HepG2 (cell line): ENCODE results near the gene TPR. TPM values are rescaled to one million over a fixed set of nuclear protein-coding genes. Genes with fewer than 3 reads are reported as not detected.

ENCODE experiments used
- ATAC-seq: fragments of 200-7000 bp; cut with Tn5 transposase; 3 replicates; pipeline ENCODE4 v1.9.1; 2020; ENCODE audit warnings: mild to moderate bottlenecking, moderate library complexity
- BruUV-seq: library from RNA; stranded (reverse); fragments of 400-500 nt; replicated peaks from 2 replicates; lab custom pipeline; 2021; lab: Mats Ljungman, UMichigan
- CTCF ChIA-PET: fragments of 300-600 bp; formaldehyde crosslinking; extraction: SDS; loops from one replicate; lab custom pipeline; 2021; ENCODE audit warnings: low total read pairs, inconsistent platforms, low intra/inter-chr PET ratio; lab: Yijun Ruan, JAX
- POLR2A ChIA-PET: fragments of 350-600 bp; sonication (Branson Sonifier 250); formaldehyde crosslinking; loops from one replicate; lab custom pipeline; 2020; ENCODE audit warnings: antibody characterized with exemption, inconsistent platforms; lab: Yijun Ruan, JAX
- DNase-seq: peaks from one replicate; pipeline ENCODE4 v3.0.0-alpha.2; 2015; ENCODE audit warnings: low spot score
- FAIRE-seq: peaks from 3 replicates; lab custom pipeline; 2011; peaks lifted over from hg19 to GRCh38; lab: Jason Lieb, UNC
- H2AFZ ChIP-seq: one replicate; pipeline ENCODE4 v1.6.1; 2011; ENCODE audit warnings: low read length, inconsistent platforms
- H3K27ac ChIP-seq: fragments of 300-600 bp; 3 replicates; pipeline ENCODE4 v1.8.0; 2011; ENCODE audit warnings: mixed run types, mild to moderate bottlenecking, mixed read lengths, low read length, inconsistent platforms; ENCODE audit not compliant: insufficient read depth; ENCODE audit errors: extremely low read length
- H3K27me3 ChIP-seq, 2 experiments: fragments of 200-600 bp in 1 of 2; 2 replicates in 1 of 2; 3 replicates in 1 of 2; pipeline versions ENCODE4 v1.6.0 to v1.8.0; 2011; ENCODE audit warnings: low read length in 2 of 2, mild to moderate bottlenecking in 2 of 2, moderate library complexity in 2 of 2, inconsistent platforms in 1 of 2; ENCODE audit not compliant: insufficient read depth in 2 of 2, control insufficient read depth in 1 of 2
- H3K36me3 ChIP-seq, 2 experiments: fragments of 200-600 bp in 1 of 2; replicated peaks in 1 of 2; 2 replicates in 1 of 2; 3 replicates in 1 of 2; pipeline versions ENCODE4 v1.5.1 to v1.8.0; 2011; ENCODE audit warnings: low read length in 2 of 2, inconsistent platforms in 1 of 2; ENCODE audit not compliant: insufficient read depth in 2 of 2, control insufficient read depth in 1 of 2
- H3K4me1 ChIP-seq: 2 replicates; pipeline ENCODE4 v1.5.1; 2012; ENCODE audit warnings: low read length, inconsistent platforms; ENCODE audit not compliant: insufficient read depth
- H3K4me2 ChIP-seq: 2 replicates; pipeline ENCODE4 v1.6.0; 2011; ENCODE audit warnings: low read depth, low read length, inconsistent platforms
- H3K4me3 ChIP-seq, 3 experiments: fragments of 200-600 bp in 1 of 3; sonication (generic), shearing (Covaris generic) in 1 of 3; replicated peaks in 1 of 3; 2 replicates each; pipeline ENCODE4 v1.5.1; 2011 to 2016; ENCODE audit warnings: low read length in 3 of 3, inconsistent platforms in 2 of 3, low read depth in 2 of 3, mild to moderate bottlenecking in 2 of 3, control low read depth in 1 of 3, mixed read lengths in 1 of 3; ENCODE audit not compliant: insufficient read depth in 1 of 3
- H3K79me2 ChIP-seq: one replicate; pipeline ENCODE4 v1.6.1; 2011; ENCODE audit warnings: low read length, inconsistent platforms; ENCODE audit not compliant: insufficient read depth
- H3K9ac ChIP-seq: 2 replicates; pipeline ENCODE4 v1.6.0; 2011; ENCODE audit warnings: mild to moderate bottlenecking, low read depth, low read length, inconsistent platforms; ENCODE audit not compliant: insufficient read depth
- H3K9me3 ChIP-seq: 2 replicates; pipeline ENCODE4 v1.5.1; 2012; ENCODE audit warnings: mild to moderate bottlenecking, low read length
- H4K20me1 ChIP-seq: 2 replicates; pipeline ENCODE4 v1.6.0; 2011; ENCODE audit warnings: inconsistent platforms, mild to moderate bottlenecking, low read length, moderate library complexity; ENCODE audit not compliant: insufficient read depth
- CBX2 ChIP-seq, 2 experiments: fragments of 200-600 bp in 1 of 2; sonication (generic); formaldehyde crosslinking in 1 of 2; IDR thresholded peaks; 2 replicates each; pipeline versions ENCODE4 v1.7.0 to v1.8.1; 2018 to 2022; ENCODE audit warnings: low read depth in 2 of 2, low read length in 1 of 2, mild to moderate bottlenecking in 1 of 2, missing genetic modification reagents in 1 of 2
- HNRNPL ChIP-seq: fragments of 200-400 bp; formaldehyde crosslinking; IDR thresholded peaks from 2 replicates; pipeline ENCODE4 v1.6.1; 2017; ENCODE audit warnings: mild to moderate bottlenecking, low read depth, low read length
- JUN ChIP-seq: sonication (generic); formaldehyde crosslinking; IDR thresholded peaks from 2 replicates; pipeline ENCODE4 v1.4.0; 2020; ENCODE audit warnings: mild to moderate bottlenecking, missing genetic modification reagents
- NFYC ChIP-seq: IDR thresholded peaks from 2 replicates; pipeline ENCODE4 v1.6.1; 2016; ENCODE audit warnings: missing genetic modification reagents, missing compliant biosample characterization
- SIN3A ChIP-seq: IDR thresholded peaks from 2 replicates; pipeline ENCODE4 v1.6.1; 2011; ENCODE audit warnings: low read depth, mild to moderate bottlenecking, control low read depth, low read length, borderline replicate concordance
- ZBTB26 ChIP-seq: IDR thresholded peaks from 2 replicates; pipeline ENCODE4 v1.6.1; 2016; ENCODE audit warnings: missing compliant biosample characterization, missing genetic modification reagents, borderline replicate concordance
- ZFP36 ChIP-seq: fragments of 150-350 bp; IDR thresholded peaks from 2 replicates; pipeline ENCODE4 v1.6.1; 2018; ENCODE audit warnings: borderline replicate concordance, low read length, low read depth; ENCODE audit not compliant: partially characterized antibody
- ZNF251 ChIP-seq: sonication (generic); formaldehyde crosslinking; IDR thresholded peaks from 2 replicates; pipeline ENCODE4 v1.9.0; 2021; ENCODE audit warnings: mild to moderate bottlenecking, missing genetic modification reagents
- ZNF547 ChIP-seq: sonication (generic); formaldehyde crosslinking; IDR thresholded peaks from 2 replicates; pipeline ENCODE4 v1.5.1; 2020; ENCODE audit warnings: mild to moderate bottlenecking, missing genetic modification reagents
- ZSCAN29 ChIP-seq: sonication (generic); formaldehyde crosslinking; conservative IDR thresholded peaks from 2 replicates; pipeline ENCODE4 v1.4.0; 2020; ENCODE audit warnings: mild to moderate bottlenecking, missing genetic modification reagents
- WGBS: methylation state at CpG from one replicate; pipeline ENCODE4 v1.1.6; 2017; ENCODE audit warnings: low lambda C conversion rate; 5-methylcytosine and 5-hydroxymethylcytosine counted together
- in situ Hi-C: cut with HindIII; loops from 2 replicates; pipeline ENCODE4 v1.10.0; 2017; ENCODE audit warnings: low pct_unique_long_range_greater_than_20kb; ENCODE audit not compliant: extremely low pct_ligation_motif_present
- intact Hi-C: fragments of 100-400 bp; cut with micrococcal nuclease; formaldehyde crosslinking; loops from one replicate; pipeline ENCODE4 v1.10.0; 2022; ENCODE audit not compliant: unreplicated experiment
- polyA plus RNA-seq, 8 experiments: library from polyadenylated mRNA; depleted of rRNA in 3 of 8; stranded (reverse) in 7 of 8; unstranded in 1 of 8; fragments of >200 nt; fragmentation: Illumina TruSeq in 4 of 8; extraction: Trizol in 4 of 8; gene quantifications; 2 replicates each; pipeline versions ENCODE4 v1.2.1 to v1.2.3, GENCODE V29; 2011 to 2016; ENCODE audit warnings: low read depth in 4 of 8, missing spikeins in 1 of 8, mixed read lengths in 1 of 8; ENCODE audit not compliant: insufficient read depth in 1 of 8
- total RNA-seq, 5 experiments: library from RNA; depleted of rRNA; stranded (reverse); fragments of >200 nt; fragmentation: Illumina TruSeq; extraction: Trizol; gene quantifications; 2 replicates each; pipeline ENCODE4 v1.2.3, GENCODE V29; 2016; ENCODE audit warnings: low read depth in 1 of 5

The TPR gene
- total and polyA plus RNA-seq, 2 of the 13 experiments (the other 11 are each of a cell fraction or from before 2014, with no cell fraction given) = 78.9 to 81.7 TPM

GRCh38 chr1:186420923-186421322 is 45.9 kb upstream of the TPR start:
- H3K4me2 ChIP-seq = no peak overlapping the region
- no peaks in the 10 kb centered on the region for H4K20me1 ChIP-seq
- H3K4me3 ChIP-seq = no peak overlapping the region
- in situ Hi-C loops (no loop called here), intact Hi-C loops (no loop called here)
- H3K9me3 ChIP-seq = no peaks in the 10 kb centered on the region
- ChIA-PET POLR2A (no interaction called here), CTCF (no interaction called here)
- no TSS peak for BruUV-seq
- WGBS = 89% methylated on average over 1 of the region's 1 CpG
- H3K9ac ChIP-seq = no peak overlapping the region
- no peak for DNase-seq
- H3K36me3 ChIP-seq = peaks cover 0 to 9% of the 10 kb centered on the region in 2 experiments; a peak in 2 of 5 replicates
- H3K4me1 ChIP-seq = no peaks in the 10 kb centered on the region
- H3K79me2 ChIP-seq = no peaks in the 10 kb centered on the region
- TF ChIP-seq ZBTB26 (CRISPR knock-in tag) (no peak), CBX2 (IDR thresholded peaks at IDR 0.05; ENCODE audit: low read depth, low read length) (no peak), CBX2 (CRISPR knock-in tag; IDR thresholded peaks at IDR 0.05; ENCODE audit: low read depth) (no peak), HNRNPL (no peak), SIN3A (no peak), NFYC (no peak), JUN (CRISPR knock-in tag) (no peak), ZSCAN29 (CRISPR knock-in tag) (no peak), ZNF251 (CRISPR knock-in tag) (no peak), ZNF547 (CRISPR knock-in tag) (no peak), ZFP36 (no peak)
- H3K27me3 ChIP-seq = no peaks in the 10 kb centered on the region
- no peak for ATAC-seq
- no peak overlapping the region for H3K27ac ChIP-seq
- FAIRE-seq = no peak
- no peak overlapping the region for H2AFZ ChIP-seq
